NCI-H2227 treated with DMSO at 0.1 percent for 48 hours (cell line): ENCODE data around the gene CFTR.
"Not testable (repeated sequence)": the region's sequence is repeated elsewhere in the genome, so short reads cannot be mapped to it uniquely, and the experiment has no call there.

Experiments used
- DNase-seq: peaks from one replicate; lab custom pipeline; 2025; lab: John Stamatoyannopoulos, UW

The CFTR gene

GRCh38 chr7:117479225-117480054, at the start of gene CFTR:
TSS of gene CFTR (plus strand) at chr7:117480025. CDS start at chr7:117480095, 70 bp downstream.
- DNase-seq: no peak

- no peak for DNase-seq
Observed at GRCh38 chr7:117435475-117436043, 44.3 kb upstream of the CFTR start.

GRCh38 chr7:117444646-117445045, 35.2 kb upstream of the CFTR start:
- DNase-seq: no peak

- DNase-seq: no peak
Observed at GRCh38 chr7:117445206-117445605, 34.6 kb upstream of the CFTR start.

GRCh38 chr7:117446220-117446815, 33.5 kb upstream of the CFTR start:
- DNase-seq: no peak

GRCh38 chr7:117448655-117449054, 31.2 kb upstream of the CFTR start:
- DNase-seq: no peak

GRCh38 chr7:117458977-117459583, 20.7 kb upstream of the CFTR start:
- DNase-seq: no peak

- no peak for DNase-seq
Observed at GRCh38 chr7:117459735-117460134, 20.1 kb upstream of the CFTR start.

- DNase-seq: not testable (repeated sequence)
Observed at GRCh38 chr7:117460815-117461214, 19.0 kb upstream of the CFTR start.

GRCh38 chr7:117468174-117468573, 11.7 kb upstream of the CFTR start:
- no peak for DNase-seq

GRCh38 chr7:117470777-117471176, 9.0 kb upstream of the CFTR start:
- DNase-seq: no peak

GRCh38 chr7:117472335-117472734, 7.5 kb upstream of the CFTR start:
- no peak for DNase-seq

- DNase-seq: no peak
Observed at GRCh38 chr7:117476557-117477215, 3.1 kb upstream of the CFTR start.

GRCh38 chr7:117478836-117479224, 995 bp upstream of the CFTR start:
- DNase-seq: no peak

GRCh38 chr7:117480055-117480362, 184 bp downstream of the CFTR start:
- no peak for DNase-seq

- DNase-seq: no peak
Observed at GRCh38 chr7:117480978-117481377, 1.2 kb downstream of the CFTR start.

- DNase-seq: no peak
Observed at GRCh38 chr7:117485118-117485620, 5.3 kb downstream of the CFTR start.

- no peak for DNase-seq
Observed at GRCh38 chr7:117489016-117489415, 9.2 kb downstream of the CFTR start.

GRCh38 chr7:117489430-117489829, 9.6 kb downstream of the CFTR start:
- no peak for DNase-seq

GRCh38 chr7:117489911-117490310, 10.1 kb downstream of the CFTR start:
- DNase-seq: no peak

GRCh38 chr7:117492649-117493048, 12.8 kb downstream of the CFTR start:
- DNase-seq: no peak

GRCh38 chr7:117493460-117493859, 13.6 kb downstream of the CFTR start:
- DNase-seq: no peak
